CD8-positive, alpha-beta memory T cell (primary cell): ENCODE measurements around the gene PAEP. TPM values are rescaled to one million over a fixed set of nuclear protein-coding genes. Genes with fewer than 3 reads are reported as not detected.
"Not testable (repeated sequence)": the region's sequence is repeated elsewhere in the genome, so short reads cannot be mapped to it uniquely, and the experiment has no call there.

Experiments used
- CTCF ChIA-PET: fragments of 350-600 bp; sonication (Branson Sonifier 250); formaldehyde crosslinking; loops from one replicate; lab custom pipeline; 2021; ENCODE audit warnings: antibody characterized with exemption; lab: Charles Lee
- POLR2A ChIA-PET: fragments of 350-600 bp; sonication (Branson Sonifier 250); formaldehyde crosslinking; loops from one replicate; lab custom pipeline; 2021; ENCODE audit warnings: antibody characterized with exemption; lab: Charles Lee
- DNase-seq, 5 donors: peaks; one replicate each; pipeline versions ENCODE4 v3.0.0 to v3.0.0-alpha.2; 2020 to 2022; ENCODE audit warnings: mixed read lengths in 1 of 5
- H3K27ac ChIP-seq: one replicate; pipeline ENCODE4 v1.7.0; 2013; ENCODE audit warnings: low read depth, mild to moderate bottlenecking, low read length, moderate library complexity
- H3K27me3 ChIP-seq: 2 replicates; pipeline ENCODE4 v1.7.0; 2013; ENCODE audit warnings: low read length, mild to moderate bottlenecking; ENCODE audit not compliant: insufficient read depth, poor library complexity, severe bottlenecking
- H3K36me3 ChIP-seq: 2 replicates; pipeline ENCODE4 v1.7.0; 2013; ENCODE audit warnings: mild to moderate bottlenecking, low read length, moderate library complexity; ENCODE audit not compliant: insufficient read depth
- H3K4me1 ChIP-seq: 2 replicates; pipeline ENCODE4 v1.7.0; 2013; ENCODE audit warnings: mild to moderate bottlenecking, low read length, moderate library complexity; ENCODE audit not compliant: insufficient read depth
- H3K4me3 ChIP-seq: 2 replicates; pipeline ENCODE4 v1.7.0; 2013; ENCODE audit warnings: mild to moderate bottlenecking, low read length
- H3K9me3 ChIP-seq: 2 replicates; pipeline ENCODE4 v1.7.0; 2013; ENCODE audit warnings: mild to moderate bottlenecking, low read length
- H3K27ac Mint-ChIP-seq, 8 donors: one replicate each; pipeline ENCODE4 v1.8.0; 2020 to 2021; ENCODE audit warnings: mixed read lengths in 8 of 8, mild to moderate bottlenecking in 6 of 8, inconsistent platforms in 3 of 8, moderate library complexity in 3 of 8
- H3K27me3 Mint-ChIP-seq, 2 donors: one replicate each; pipeline ENCODE4 v1.8.0; 2020 to 2021; ENCODE audit warnings: mixed read lengths in 2 of 2, mild to moderate bottlenecking in 1 of 2, moderate library complexity in 1 of 2
- H3K36me3 Mint-ChIP-seq, 3 donors: one replicate each; pipeline ENCODE4 v1.8.0; 2020 to 2021; ENCODE audit warnings: mixed read lengths in 3 of 3, inconsistent platforms in 1 of 3, mild to moderate bottlenecking in 1 of 3
- H3K4me1 Mint-ChIP-seq, 3 donors: one replicate each; pipeline ENCODE4 v1.8.0; 2020 to 2021; ENCODE audit warnings: mixed read lengths in 3 of 3, inconsistent platforms in 1 of 3, mild to moderate bottlenecking in 1 of 3
- H3K4me3 Mint-ChIP-seq, 7 donors: one replicate each; pipeline ENCODE4 v1.8.0; 2020 to 2021; ENCODE audit warnings: mixed read lengths in 7 of 7, mild to moderate bottlenecking in 6 of 7, moderate library complexity in 4 of 7, inconsistent platforms in 2 of 7
- H3K9me3 Mint-ChIP-seq, 5 donors: one replicate each; pipeline ENCODE4 v1.8.0; 2020 to 2022; ENCODE audit warnings: mixed read lengths in 5 of 5, mild to moderate bottlenecking in 3 of 5, moderate library complexity in 2 of 5, inconsistent platforms in 1 of 5
- polyA plus RNA-seq: library from polyadenylated mRNA; unstranded; fragments of 300-500 nt; fragmentation: Illumina TruSeq; gene quantifications from one replicate; pipeline ENCODE4 v1.2.3, GENCODE V29; 2021
- total RNA-seq, 2 experiments: library from RNA; stranded (reverse); gene quantifications; one replicate each; pipeline ENCODE4 v1.2.3, GENCODE V29; 2021

The PAEP gene
- total and polyA plus RNA-seq, 3 experiments from 2014 or later = not detected

DNA sequence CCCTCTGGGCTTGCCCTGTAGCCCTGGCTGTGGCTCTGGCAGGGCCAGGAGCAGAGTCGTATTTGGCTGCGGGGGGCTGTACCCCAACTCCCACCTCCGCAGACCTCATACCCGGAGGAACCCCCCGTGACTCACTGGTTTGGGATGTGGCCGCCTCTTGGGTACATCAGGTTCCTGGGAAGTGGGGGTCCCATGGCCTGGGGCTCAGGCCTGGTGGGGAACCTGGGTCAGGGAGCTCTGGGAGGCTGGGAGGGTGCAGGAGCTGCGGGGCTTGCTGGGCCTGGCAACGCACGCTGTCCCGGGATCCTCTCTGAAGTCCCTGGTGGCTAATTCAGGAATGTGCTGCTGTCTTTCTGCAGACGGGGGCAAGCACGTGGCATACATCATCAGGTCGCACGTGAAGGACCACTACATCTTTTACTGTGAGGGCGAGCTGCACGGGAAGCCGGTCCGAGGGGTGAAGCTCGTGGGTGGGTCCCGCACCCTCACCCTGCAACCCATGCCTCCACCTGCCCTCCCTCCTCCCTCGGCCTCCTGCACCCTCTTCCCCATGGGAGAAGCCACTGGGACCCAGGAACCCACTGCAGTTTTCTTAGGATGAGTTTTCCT lies 37.9 kb upstream of the PAEP start:
- Mint-ChIP-seq H3K4me3 (no peak overlapping the region), H3K27ac (no peak overlapping the region), H3K9me3 (no peaks in the 10 kb centered on the region), H3K36me3 (no peaks in the 10 kb centered on the region), H3K27me3 (peaks cover 5 to 7% of the 10 kb centered on the region in 2 donors), H3K4me1 (no peaks in the 10 kb centered on the region)
- no peaks in the 10 kb centered on the region for H3K27me3 ChIP-seq
- H3K36me3 ChIP-seq = no peaks in the 10 kb centered on the region
- CTCF ChIA-PET = no interaction called here
- POLR2A ChIA-PET = no interaction called here
- no peak for DNase-seq
- H3K9me3 ChIP-seq = no peaks in the 10 kb centered on the region
- no peak overlapping the region for H3K4me3 ChIP-seq
- no peak overlapping the region for H3K27ac ChIP-seq
- no peaks in the 10 kb centered on the region for H3K4me1 ChIP-seq

DNA sequence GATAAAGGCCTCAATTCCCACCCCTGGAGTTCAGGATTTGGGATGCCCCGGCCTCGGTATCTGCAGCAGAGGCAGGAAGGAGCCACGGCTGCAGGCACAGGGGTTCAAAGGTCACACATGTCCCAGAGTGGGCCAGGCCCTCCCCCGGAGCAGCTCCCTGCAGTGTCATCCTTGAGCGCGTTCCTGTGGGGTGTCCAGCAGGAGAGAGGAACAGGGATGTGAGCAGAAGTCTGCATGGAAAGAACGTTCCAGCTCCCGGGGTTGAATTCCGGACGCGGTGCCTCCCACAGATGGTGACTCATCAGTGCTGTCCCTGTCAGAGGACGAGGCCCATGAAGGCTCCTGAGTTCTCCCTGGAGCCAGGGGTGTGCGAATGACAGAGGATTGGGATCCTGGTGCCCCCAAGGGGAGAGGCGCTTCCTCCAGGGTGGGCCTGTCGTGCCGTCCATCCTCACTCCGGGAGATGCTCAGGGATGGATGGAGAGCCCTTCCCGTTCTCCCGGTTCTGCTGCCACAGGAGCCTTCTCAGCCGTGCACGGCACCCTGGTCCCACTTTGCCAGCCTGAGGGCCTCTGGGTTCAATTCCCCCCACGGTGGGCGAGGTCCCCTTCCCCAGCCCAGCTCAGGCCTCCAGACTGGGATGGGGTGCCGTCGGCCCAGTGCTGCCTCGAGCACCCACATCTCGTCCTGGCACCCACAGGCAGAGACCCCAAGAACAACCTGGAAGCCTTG lies 37.3 kb upstream of the PAEP start:
- Histone ChIP-seq H3K4me3 (no peak overlapping the region), H3K27ac (no peak overlapping the region), H3K27me3 (no peaks in the 10 kb centered on the region), H3K4me1 (no peaks in the 10 kb centered on the region), H3K9me3 (no peaks in the 10 kb centered on the region), H3K36me3 (no peaks in the 10 kb centered on the region)
- H3K9me3 Mint-ChIP-seq = no peaks in the 10 kb centered on the region
- no peak overlapping the region for H3K4me3 Mint-ChIP-seq
- H3K27ac Mint-ChIP-seq = no peak overlapping the region
- no peaks in the 10 kb centered on the region for H3K4me1 Mint-ChIP-seq
- POLR2A ChIA-PET = no interaction called here
- no peak for DNase-seq
- peaks cover 5 to 6% of the 10 kb centered on the region in 2 donors for H3K27me3 Mint-ChIP-seq
- H3K36me3 Mint-ChIP-seq = no peaks in the 10 kb centered on the region
- CTCF ChIA-PET = no interaction called here

- H3K36me3 Mint-ChIP-seq = no peaks in the 10 kb centered on the region
Observed at GRCh38 chr9:135525241-135526088, 36.1 kb upstream of the PAEP start.

DNA sequence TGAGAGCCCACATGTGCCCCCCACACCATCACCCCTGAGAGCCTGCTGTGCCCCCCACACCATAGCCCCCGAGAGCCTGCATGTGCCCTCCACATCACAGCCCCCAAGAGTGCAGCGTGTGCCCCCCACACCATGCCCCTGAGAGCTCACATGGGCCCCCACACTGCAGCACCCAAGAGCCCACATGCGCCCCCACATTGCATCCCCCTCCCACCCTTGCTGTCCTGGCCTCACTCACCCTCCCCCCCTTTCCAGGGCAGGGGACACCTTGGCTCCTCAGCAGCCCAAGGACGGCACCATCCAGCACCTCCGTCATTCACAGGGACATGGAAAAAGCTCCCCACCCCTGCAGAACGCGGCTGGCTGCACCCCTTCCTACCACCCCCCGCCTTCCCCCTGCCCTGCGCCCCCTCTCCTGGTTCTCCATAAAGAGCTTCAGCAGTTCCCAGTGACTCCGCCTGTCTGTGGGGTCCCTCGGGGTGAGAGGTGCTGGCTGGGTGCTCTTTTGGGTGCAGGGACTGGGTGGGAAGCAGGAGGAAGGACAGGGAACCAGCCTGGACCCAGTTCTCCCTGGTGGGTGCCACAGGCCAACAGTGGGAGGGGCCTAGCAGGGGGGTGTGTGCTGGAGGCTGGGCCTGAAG lies 35.3 kb upstream of the PAEP start:
- Mint-ChIP-seq H3K36me3 (no peaks in the 10 kb centered on the region), H3K4me3 (no peak overlapping the region), H3K4me1 (peaks cover 0 to 3% (median 0%) of the 10 kb centered on the region in 3 donors), H3K27me3 (peaks cover 10 to 13% of the 10 kb centered on the region in 2 donors), H3K27ac (peak overlapping the region in 1 of 8 donors; percentile 63), H3K9me3 (no peaks in the 10 kb centered on the region)
- Histone ChIP-seq H3K27me3 (no peaks in the 10 kb centered on the region), H3K27ac (no peak overlapping the region), H3K4me1 (no peaks in the 10 kb centered on the region), H3K4me3 (no peak overlapping the region), H3K36me3 (no peaks in the 10 kb centered on the region), H3K9me3 (no peaks in the 10 kb centered on the region)
- POLR2A ChIA-PET = no interaction called here
- no peak for DNase-seq
- CTCF ChIA-PET = no interaction called here

More at GRCh38 chr9:135525241-135526088, 36.1 kb upstream of the PAEP start:
- ChIA-PET POLR2A (no interaction called here), CTCF (no interaction called here)
- H3K4me1 Mint-ChIP-seq = peaks cover 0 to 2% (median 0%) of the 10 kb centered on the region in 3 donors
- H3K4me3 Mint-ChIP-seq = no peak overlapping the region
- Histone ChIP-seq H3K4me1 (no peaks in the 10 kb centered on the region), H3K27ac (no peak overlapping the region), H3K9me3 (no peaks in the 10 kb centered on the region), H3K4me3 (no peak overlapping the region), H3K27me3 (no peaks in the 10 kb centered on the region), H3K36me3 (no peaks in the 10 kb centered on the region)
- H3K27me3 Mint-ChIP-seq = peaks cover 5 to 7% of the 10 kb centered on the region in 2 donors
- no peaks in the 10 kb centered on the region for H3K9me3 Mint-ChIP-seq
- H3K27ac Mint-ChIP-seq = no peak overlapping the region
- no peak for DNase-seq

GRCh38 chr9:135526730-135527571 lies 34.6 kb upstream of the PAEP start:
- no peak for DNase-seq
- Mint-ChIP-seq H3K4me1 (peaks cover 0 to 3% (median 0%) of the 10 kb centered on the region in 3 donors), H3K4me3 (no peak overlapping the region), H3K36me3 (no peaks in the 10 kb centered on the region), H3K9me3 (no peaks in the 10 kb centered on the region), H3K27me3 (peaks cover 11 to 21% of the 10 kb centered on the region in 2 donors), H3K27ac (no peak overlapping the region)
- Histone ChIP-seq H3K27me3 (peaks cover under 1% of the 10 kb centered on the region), H3K4me3 (no peak overlapping the region), H3K36me3 (no peaks in the 10 kb centered on the region), H3K9me3 (no peaks in the 10 kb centered on the region), H3K27ac (no peak overlapping the region), H3K4me1 (no peaks in the 10 kb centered on the region)
- POLR2A ChIA-PET = no interaction called here
- CTCF ChIA-PET = no interaction called here

DNA sequence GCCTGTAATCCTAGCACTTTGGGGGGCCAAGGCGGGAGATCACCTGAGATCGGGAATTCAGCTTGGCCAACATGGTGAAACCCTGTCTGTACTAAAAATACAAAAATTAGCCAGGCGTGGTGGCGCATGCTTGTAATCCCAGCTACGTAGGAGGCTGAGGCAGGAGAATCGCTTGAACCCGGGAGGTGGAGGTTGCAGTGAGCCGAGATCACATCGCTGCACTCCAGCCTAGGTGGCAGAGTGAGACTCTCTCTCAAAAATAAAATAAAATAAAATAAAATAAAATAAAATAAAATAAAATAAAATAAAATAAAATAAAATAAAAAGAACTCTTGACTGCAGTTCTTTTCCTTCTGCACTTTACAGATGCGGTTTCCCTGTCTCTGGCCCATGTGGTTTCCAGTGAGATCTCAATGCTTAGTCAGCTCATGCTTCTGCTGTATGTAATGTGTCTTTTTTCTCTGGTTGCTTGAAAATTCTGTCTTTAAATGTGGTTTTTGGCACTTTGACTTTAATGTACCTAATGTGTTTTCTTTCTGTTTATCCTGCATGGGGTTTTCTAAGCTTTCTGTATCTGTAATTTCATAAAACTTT lies 32.6 kb upstream of the PAEP start:
- H3K36me3 ChIP-seq, H3K9me3 Mint-ChIP-seq, H3K9me3 ChIP-seq, H3K4me3 ChIP-seq, CTCF ChIA-PET, H3K27ac ChIP-seq, H3K27me3 ChIP-seq, H3K4me1 Mint-ChIP-seq, H3K4me3 Mint-ChIP-seq, DNase-seq, H3K4me1 ChIP-seq, H3K36me3 Mint-ChIP-seq: not testable (repeated sequence)
- H3K27ac Mint-ChIP-seq = peak overlapping the region in 1 of 8 donors; percentile 89
- POLR2A ChIA-PET = interaction anchor here (0.6 kb wide), 1 partner anchor 161 kb away, joined by 4 read pairs; no protein-coding TSS in a partner anchor
- H3K27me3 Mint-ChIP-seq = peaks cover 8 to 34% of the 10 kb centered on the region in 2 donors

DNA sequence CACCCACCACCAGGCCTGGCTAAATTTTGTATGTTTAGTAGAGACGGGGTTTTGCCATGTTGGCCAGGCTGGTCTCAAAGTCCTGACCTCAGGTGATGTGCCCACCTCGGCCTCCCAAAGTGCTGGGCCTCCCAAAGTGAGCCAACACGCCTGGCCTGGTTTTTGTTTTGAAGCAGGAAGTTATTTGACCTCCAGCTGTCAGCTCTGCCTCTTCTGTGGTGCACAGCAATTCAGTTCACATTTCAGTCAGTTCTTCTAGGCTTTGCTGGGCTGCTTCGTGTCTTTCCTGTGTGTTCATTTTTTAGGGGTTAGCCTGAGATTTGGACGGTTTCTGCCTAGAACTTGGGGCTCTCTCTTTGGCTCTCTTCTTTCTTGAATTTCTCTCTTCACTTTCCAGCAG lies 31.4 kb upstream of the PAEP start:
- H3K4me1 ChIP-seq = no peaks in the 10 kb centered on the region
- H3K9me3 Mint-ChIP-seq = no peaks in the 10 kb centered on the region
- ChIA-PET CTCF (interaction anchor here (0.9 kb wide), 1 partner anchor 18 kb away, joined by 3 read pairs; no protein-coding TSS in a partner anchor), POLR2A (no interaction called here)
- H3K36me3 ChIP-seq = no peaks in the 10 kb centered on the region
- peaks cover 0 to 3% (median 0%) of the 10 kb centered on the region in 3 donors for H3K4me1 Mint-ChIP-seq
- no peak overlapping the region for H3K4me3 ChIP-seq
- H3K27me3 ChIP-seq = peaks cover 7% of the 10 kb centered on the region
- DNase-seq = no peak
- no peak overlapping the region for H3K27ac Mint-ChIP-seq
- H3K4me3 Mint-ChIP-seq = peak overlapping the region in 1 of 7 donors; percentile 40
- no peaks in the 10 kb centered on the region for H3K36me3 Mint-ChIP-seq
- H3K9me3 ChIP-seq = no peaks in the 10 kb centered on the region
- H3K27me3 Mint-ChIP-seq = peaks cover 8 to 44% of the 10 kb centered on the region in 2 donors
- H3K27ac ChIP-seq = no peak overlapping the region
